ENCODE results near the gene PRKAR1A. TPM values are rescaled to one million over a fixed set of nuclear protein-coding genes. Genes with fewer than 3 reads are reported as not detected.

PRKAR1A gene
- total RNA-seq, 2 experiments from 2014 or later: 158 to 332 TPM

DNA sequence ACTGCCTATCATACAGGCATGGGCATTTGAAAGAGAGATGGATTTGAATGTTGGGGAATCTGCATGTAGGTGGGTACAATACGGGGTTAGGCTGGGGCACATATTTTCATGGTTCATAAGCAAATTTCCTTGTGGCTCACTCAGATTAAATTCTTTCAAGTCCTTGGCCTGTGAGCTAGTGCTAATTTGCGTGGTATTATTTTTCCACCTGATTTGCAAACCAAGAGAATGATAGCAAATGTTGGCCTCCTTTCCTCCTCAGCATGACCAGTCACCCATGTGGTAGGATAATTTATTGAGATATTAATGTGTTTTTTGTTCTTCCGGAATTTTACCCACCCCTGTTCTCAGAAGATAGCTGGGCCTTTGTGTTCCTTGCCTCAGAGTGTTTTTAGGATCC is 66.0 kb downstream of the PRKAR1A start:
- Histone ChIP-seq H3K4me3 (ENCODE audit: low read depth, low read length, poor library complexity, severe bottlenecking) (no peak overlapping the region), H3K9me3 (ENCODE audit: low read length) (no peaks in the 10 kb centered on the region), H3K36me3 (ENCODE audit: insufficient read depth, low read length) (no peaks in the 10 kb centered on the region), H4K20me1 (ENCODE audit: insufficient read depth, low read length) (no peaks in the 10 kb centered on the region), H2AFZ (ENCODE audit: low read length) (no peak overlapping the region), H3K4me2 (ENCODE audit: low read length) (no peak overlapping the region), H3K27ac (ENCODE audit: low read depth, low read length, poor library complexity, severe bottlenecking) (no peak overlapping the region), H3K4me1 (ENCODE audit: insufficient read depth, low read length, poor library complexity, severe bottlenecking) (no peaks in the 10 kb centered on the region), H3K79me2 (ENCODE audit: insufficient read depth, low read depth, low read length) (no peaks in the 10 kb centered on the region), H3K9me2 (ENCODE audit: insufficient read depth, low read length) (no peaks in the 10 kb centered on the region)
- DNase-seq (ENCODE audit: low spot score): no peak
- intact Hi-C loops (cut with micrococcal nuclease; ENCODE audit: unreplicated experiment): no loop called here
- TF ChIP-seq CTCF (conservative IDR thresholded peaks at IDR 0.05; ENCODE audit: low read length) (no peak), EZH2phosphoT487 (IDR thresholded peaks at IDR 0.05; ENCODE audit: borderline replicate concordance, low read depth, low read length) (no peak)
- ChIA-PET CTCF (ENCODE audit: unreplicated experiment) (interaction anchor here (1.5 kb wide), 1 partner anchor 39 kb away, joined by 5 read pairs; no protein-coding TSS in a partner anchor), POLR2A (interaction anchor here (0.6 to 1.3 kb wide), 5 partner anchors 9 to 1131 kb away, joined by 3 to 5 read pairs (median 3); no protein-coding TSS in a partner anchor)
- BruUV-seq (replicated peaks): no TSS peak

DNA sequence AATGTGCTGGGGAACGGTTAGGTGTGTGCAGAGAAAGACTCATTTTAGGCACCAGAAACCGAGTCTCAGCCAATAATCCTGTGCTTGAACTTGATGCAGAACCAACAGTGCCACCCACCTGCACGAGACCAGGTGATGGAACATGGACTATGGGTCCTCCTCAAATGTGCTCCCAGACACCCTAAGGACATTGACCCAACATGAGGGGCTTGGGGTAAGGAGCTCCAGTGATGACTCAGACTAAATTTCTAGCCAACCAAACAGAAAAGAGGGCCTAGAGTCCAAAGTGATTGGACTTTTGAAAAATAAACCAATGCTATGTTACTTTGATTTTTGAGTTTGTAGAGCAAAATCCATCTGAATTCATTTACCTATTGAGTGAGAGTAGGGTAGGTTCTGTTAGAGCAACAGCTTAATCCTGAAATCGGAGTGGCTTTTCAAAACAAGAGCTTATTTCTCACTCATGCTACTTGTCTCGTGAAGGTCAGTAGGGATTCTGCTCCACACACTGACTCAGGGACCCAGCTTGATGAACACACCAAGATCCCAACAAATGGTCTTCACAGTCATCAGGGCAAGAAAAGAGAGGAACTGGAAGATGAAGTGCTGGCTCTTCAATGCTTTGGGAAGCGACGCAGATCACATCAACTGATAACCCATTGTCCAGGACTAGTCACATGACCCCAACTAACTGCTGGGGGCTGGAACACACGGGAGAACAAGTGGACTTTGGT is 67.1 kb downstream of the PRKAR1A start:
- Histone ChIP-seq H4K20me1 (ENCODE audit: insufficient read depth, low read length) (no peaks in the 10 kb centered on the region), H2AFZ (ENCODE audit: low read length) (no peak overlapping the region), H3K9me2 (ENCODE audit: insufficient read depth, low read length) (no peaks in the 10 kb centered on the region), H3K36me3 (ENCODE audit: insufficient read depth, low read length) (no peaks in the 10 kb centered on the region), H3K27ac (ENCODE audit: low read depth, low read length, poor library complexity, severe bottlenecking) (no peak overlapping the region), H3K79me2 (ENCODE audit: insufficient read depth, low read depth, low read length) (no peaks in the 10 kb centered on the region), H3K4me2 (ENCODE audit: low read length) (no peak overlapping the region), H3K9me3 (ENCODE audit: low read length) (no peaks in the 10 kb centered on the region), H3K4me1 (ENCODE audit: insufficient read depth, low read length, poor library complexity, severe bottlenecking) (no peaks in the 10 kb centered on the region), H3K4me3 (ENCODE audit: low read depth, low read length, poor library complexity, severe bottlenecking) (no peak overlapping the region)
- TF ChIP-seq CTCF (conservative IDR thresholded peaks at IDR 0.05; ENCODE audit: low read length) (no peak), EZH2phosphoT487 (IDR thresholded peaks at IDR 0.05; ENCODE audit: borderline replicate concordance, low read depth, low read length) (no peak)
- no peak for DNase-seq (ENCODE audit: low spot score)
- POLR2A ChIA-PET: interaction anchor here (0.6 to 1.3 kb wide), 3 partner anchors 27 to 61 kb away, joined by 3 read pairs; no protein-coding TSS in a partner anchor
- intact Hi-C loops (cut with micrococcal nuclease; ENCODE audit: unreplicated experiment): no loop called here
- no TSS peak for BruUV-seq (replicated peaks)
- CTCF ChIA-PET (ENCODE audit: unreplicated experiment): no interaction called here

GRCh38 chr17:68580236-68580770 is 68.1 kb downstream of the PRKAR1A start:
- Histone ChIP-seq H2AFZ (ENCODE audit: low read length) (no peak overlapping the region), H3K27ac (ENCODE audit: low read depth, low read length, poor library complexity, severe bottlenecking) (no peak overlapping the region), H3K4me1 (ENCODE audit: insufficient read depth, low read length, poor library complexity, severe bottlenecking) (no peaks in the 10 kb centered on the region), H3K9me3 (ENCODE audit: low read length) (no peaks in the 10 kb centered on the region), H3K9me2 (ENCODE audit: insufficient read depth, low read length) (no peaks in the 10 kb centered on the region), H3K4me3 (ENCODE audit: low read depth, low read length, poor library complexity, severe bottlenecking) (no peak overlapping the region), H4K20me1 (ENCODE audit: insufficient read depth, low read length) (no peaks in the 10 kb centered on the region), H3K36me3 (ENCODE audit: insufficient read depth, low read length) (no peaks in the 10 kb centered on the region), H3K4me2 (ENCODE audit: low read length) (no peak overlapping the region), H3K79me2 (ENCODE audit: insufficient read depth, low read depth, low read length) (no peaks in the 10 kb centered on the region)
- no peak for DNase-seq (ENCODE audit: low spot score)
- intact Hi-C loops (cut with micrococcal nuclease; ENCODE audit: unreplicated experiment): no loop called here
- TF ChIP-seq EZH2phosphoT487 (IDR thresholded peaks at IDR 0.05; ENCODE audit: borderline replicate concordance, low read depth, low read length) (no peak), CTCF (conservative IDR thresholded peaks at IDR 0.05; ENCODE audit: low read length) (no peak)
- no TSS peak for BruUV-seq (replicated peaks)
- ChIA-PET POLR2A (interaction anchor here (1.0 kb wide), 1 partner anchor 26 kb away, joined by 3 read pairs; no protein-coding TSS in a partner anchor), CTCF (ENCODE audit: unreplicated experiment) (no interaction called here)

All from OCI-LY7 (cell line).